ENCODE data around the gene BOK. TPM values are rescaled to one million over a fixed set of nuclear protein-coding genes. Genes with fewer than 3 reads are reported as not detected.

The BOK gene
- total and polyA plus RNA-seq, 2 of the 13 experiments (the other 11 are each of a cell fraction or from before 2014, with no cell fraction given), result 35.5 to 39.2 TPM

GRCh38 chr2:241519669-241520068 is 38.9 kb upstream of the BOK start:
- no peaks in the 10 kb centered on the region for H4K20me1 ChIP-seq (ENCODE audit: insufficient read depth, low read length)
- no peak overlapping the region for H3K9ac ChIP-seq (ENCODE audit: insufficient read depth, low read depth, low read length)
- WGBS (ENCODE audit: low lambda C conversion rate), result 46% methylated on average over 11 of the region's 11 CpGs
- intact Hi-C loops (cut with micrococcal nuclease; ENCODE audit: unreplicated experiment), result no loop called here
- H3K4me3 ChIP-seq (replicated peaks in 1 of 3; ENCODE audit: insufficient read depth in 1 of 3, low read depth in 2 of 3, low read length in 3 of 3), result no peak overlapping the region
- H2AFZ ChIP-seq (ENCODE audit: low read length), result no peak overlapping the region
- peak overlapping the region; percentile 60 for H3K4me2 ChIP-seq (ENCODE audit: low read depth, low read length)
- 0 out of 2 replicates have a peak, but pooled peaks have one; percentile 22 for TF ChIP-seq ZNF607 (CRISPR knock-in tag; IDR thresholded peaks at IDR 0.05; ENCODE audit: borderline replicate concordance)
- no peak for TF ChIP-seq ZZZ3 (CRISPR knock-in tag; IDR thresholded peaks at IDR 0.05; ENCODE audit: borderline replicate concordance)
- peak; percentile 47 for TF ChIP-seq CTCF (CRISPR knock-in tag; IDR thresholded peaks at IDR 0.05)
- no peak for TF ChIP-seq PBX3 (CRISPR knock-in tag; IDR thresholded peaks at IDR 0.05; ENCODE audit: borderline replicate concordance)
- peak; percentile 14; the same call in 1 of the 2 replicates for TF ChIP-seq ZNF770 (CRISPR knock-in tag; IDR thresholded peaks at IDR 0.05)
- 0 out of 2 replicates have a peak, but pooled peaks have one; percentile 15 for TF ChIP-seq KDM2A (CRISPR knock-in tag; IDR thresholded peaks at IDR 0.05; ENCODE audit: borderline replicate concordance, low read depth)
- no peak for TF ChIP-seq RXRB (CRISPR knock-in tag; IDR thresholded peaks at IDR 0.05; ENCODE audit: borderline replicate concordance)
- peak; percentile 20; the same call in 1 of the 2 replicates for TF ChIP-seq STAG1 (CRISPR knock-in tag; IDR thresholded peaks at IDR 0.05)
- 0 out of 2 replicates have a peak, but pooled peaks have one; percentile 27 for TF ChIP-seq ZNF816 (CRISPR knock-in tag; IDR thresholded peaks at IDR 0.05; ENCODE audit: borderline replicate concordance)
- no peak for TF ChIP-seq ZNF549 (CRISPR knock-in tag; IDR thresholded peaks at IDR 0.05)
- no peaks in the 10 kb centered on the region for H3K36me3 ChIP-seq (replicated peaks in 1 of 2; ENCODE audit: control insufficient read depth in 1 of 2, insufficient read depth in 2 of 2, low read length in 2 of 2)
- no peak for FAIRE-seq
- in situ Hi-C loops (cut with HindIII; ENCODE audit: extremely low pct_ligation_motif_present, low pct_unique_long_range_greater_than_20kb), result no loop called here
- H3K79me2 ChIP-seq (ENCODE audit: insufficient read depth, low read length), result no peaks in the 10 kb centered on the region
- H3K9me3 ChIP-seq (ENCODE audit: low read length), result no peaks in the 10 kb centered on the region
- no peaks in the 10 kb centered on the region; a peak in 2 of 5 replicates for H3K27me3 ChIP-seq (ENCODE audit: control insufficient read depth in 1 of 2, insufficient read depth in 2 of 2, low read length in 2 of 2)
- ChIA-PET CTCF (ENCODE audit: low intra/inter-chr PET ratio, low total read pairs) (no interaction called here), POLR2A (interaction anchor here (2.0 kb wide), 1 partner anchor 13 kb away, joined by 5 read pairs; no protein-coding TSS in a partner anchor)
- ATAC-seq, result peak; percentile 60
- no peak for DNase-seq (ENCODE audit: low spot score)
- H3K27ac ChIP-seq (ENCODE audit: extremely low read length, insufficient read depth, low read length), result no peak overlapping the region
- no TSS peak for BruUV-seq (replicated peaks)
- peaks cover 57% of the 10 kb centered on the region for H3K4me1 ChIP-seq (ENCODE audit: insufficient read depth, low read length)
